CD4-positive, alpha-beta T cell treated with Interleukin-17A for 1 hour (primary cell): Measurements from ENCODE around the gene PLEKHG4B.

Source experiments
- DNase-seq: peaks from one replicate; pipeline ENCODE4 v3.0.0-alpha.2; 2020

The PLEKHG4B gene

DNA sequence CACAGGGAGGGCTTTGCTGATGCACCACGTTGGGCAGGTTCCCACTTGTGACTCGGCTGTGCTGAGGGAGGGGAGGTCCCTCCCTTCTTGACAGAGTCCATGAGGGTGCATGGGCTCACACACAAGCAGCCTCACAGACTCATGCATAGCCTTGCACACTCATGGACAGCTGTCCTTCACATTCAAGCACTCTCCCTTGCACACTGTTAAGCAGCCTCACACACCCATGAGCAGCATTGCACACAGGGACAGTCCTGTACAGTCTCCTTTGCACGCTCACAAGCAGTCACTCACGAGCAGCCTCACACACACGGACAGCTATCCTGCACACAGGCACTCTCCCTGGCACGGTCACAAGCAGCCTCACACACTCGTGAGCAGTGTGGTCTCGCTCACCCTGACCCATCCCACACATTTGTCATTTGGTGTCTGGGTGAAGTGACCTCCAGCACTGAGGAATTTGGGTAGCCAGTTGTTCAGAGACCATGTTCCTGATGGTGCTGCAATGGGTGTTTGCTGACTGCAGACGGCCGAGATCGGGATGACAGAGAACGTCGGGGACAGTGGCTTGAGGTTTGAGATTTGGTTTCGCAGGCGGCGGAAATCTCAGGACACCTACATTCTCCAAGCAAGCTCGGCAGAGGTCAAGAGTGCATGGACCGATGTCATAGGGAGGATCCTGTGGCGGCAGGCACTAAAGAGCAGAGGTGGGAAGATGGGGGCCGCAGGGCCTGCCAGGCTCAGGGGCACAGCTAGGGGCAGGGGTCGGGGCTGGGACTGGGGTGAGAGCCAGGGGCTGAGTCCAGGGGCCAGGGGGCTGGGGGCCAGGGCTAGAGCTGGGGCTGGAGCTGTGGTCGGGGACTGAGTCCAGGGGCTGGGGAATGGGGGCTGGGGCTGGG lies 81.7 kb downstream of the PLEKHG4B start:
- no peak for DNase-seq

GRCh38 chr5:174291-174600 lies 82.3 kb downstream of the PLEKHG4B start:
- DNase-seq, result no peak

- DNase-seq, result no peak
Measured at GRCh38 chr5:174876-175465, 83.0 kb downstream of the PLEKHG4B start.

- DNase-seq, result no peak
Measured at GRCh38 chr5:176296-176823, 84.4 kb downstream of the PLEKHG4B start.

- no peak for DNase-seq
Measured at GRCh38 chr5:178110-178509, 86.1 kb downstream of the PLEKHG4B start.

DNA sequence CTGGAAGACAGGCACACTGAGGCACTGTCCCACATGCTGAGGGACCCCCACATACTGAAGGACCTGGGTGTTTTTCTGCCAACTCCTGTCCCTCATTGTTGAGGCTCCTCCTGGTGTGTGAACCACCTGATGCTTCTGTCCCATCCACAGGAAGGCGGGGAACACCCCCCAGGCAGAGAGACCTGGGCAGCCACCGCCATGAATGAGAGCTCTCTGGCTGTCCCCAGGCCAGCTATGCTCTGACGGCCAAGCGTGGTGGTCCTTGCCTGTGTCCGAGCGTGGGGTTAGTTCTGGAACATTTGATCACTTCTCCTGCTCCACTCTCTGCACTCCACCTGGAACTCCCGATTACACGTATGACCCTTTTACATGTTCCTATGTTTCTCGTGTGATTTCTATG lies 87.4 kb downstream of the PLEKHG4B start:
- no peak for DNase-seq

DNA sequence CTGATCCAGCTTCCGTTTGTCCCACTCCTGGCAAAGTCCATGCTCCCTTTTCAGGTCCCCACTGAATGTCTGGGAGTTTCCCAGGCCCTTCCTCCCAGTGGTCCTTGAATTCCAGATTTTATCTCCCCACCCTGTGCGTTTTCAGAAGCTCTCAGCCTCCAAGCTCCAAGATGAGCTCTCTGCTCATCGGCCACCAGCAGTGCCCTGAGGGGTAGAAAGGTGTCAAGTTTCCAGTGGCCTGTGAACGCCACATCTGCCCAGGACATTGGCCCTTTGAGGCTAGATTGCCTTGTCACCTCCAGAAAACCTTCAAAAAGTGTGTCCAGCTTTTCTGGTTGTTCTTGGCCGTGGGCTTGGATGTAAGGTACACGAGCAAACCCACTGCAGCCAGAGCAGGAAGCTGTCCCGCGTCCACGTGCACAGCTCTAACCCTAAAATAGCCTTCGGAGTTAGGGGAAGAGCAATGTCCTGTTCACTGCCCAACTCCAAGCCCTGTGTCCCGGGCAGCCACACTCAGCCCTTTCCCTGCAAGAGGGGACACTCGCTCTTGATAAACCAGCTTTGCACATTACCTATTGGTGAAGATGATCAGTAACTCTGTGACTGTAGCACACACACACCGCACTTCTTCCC lies 88.4 kb downstream of the PLEKHG4B start:
- no peak for DNase-seq

DNA sequence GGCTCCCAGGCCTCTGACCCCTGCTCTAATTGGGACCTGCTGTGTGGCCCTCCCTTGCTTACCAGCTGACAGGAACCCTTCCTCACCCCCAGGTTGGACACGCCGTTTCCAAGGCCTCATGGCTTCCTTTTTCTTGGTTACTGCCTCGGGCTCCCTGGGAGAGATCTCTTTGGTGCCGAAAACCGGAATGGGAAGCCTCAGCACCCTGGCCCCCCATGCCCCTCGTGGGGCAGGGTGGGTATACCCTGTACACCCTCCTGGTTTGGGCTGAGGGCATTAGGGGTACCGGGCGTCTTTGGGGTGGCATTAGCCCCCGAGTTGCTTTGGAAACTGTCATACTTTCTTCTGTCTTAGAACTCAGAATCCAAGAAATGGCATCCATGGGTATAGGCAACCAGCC lies 89.2 kb downstream of the PLEKHG4B start:
- no peak for DNase-seq

DNA sequence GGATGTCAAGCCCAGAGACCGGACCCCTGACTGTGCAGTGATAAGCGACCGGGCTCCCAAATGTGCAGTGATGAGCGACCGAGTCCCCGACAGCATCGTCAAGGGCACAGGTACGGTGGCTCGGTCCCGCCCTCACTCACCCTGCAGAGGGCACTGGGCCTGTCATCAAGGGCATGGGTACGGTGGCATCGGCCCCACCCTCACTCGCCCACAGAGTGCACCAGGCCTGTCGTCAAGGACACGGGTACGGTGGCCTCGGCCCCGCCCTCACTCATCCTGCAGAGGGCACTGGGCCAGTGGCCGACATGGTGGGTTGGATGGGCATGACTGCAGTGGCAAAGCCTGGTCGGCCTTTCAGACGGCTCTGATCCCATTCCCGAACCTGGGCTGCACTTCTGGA lies 89.6 kb downstream of the PLEKHG4B start:
- no peak for DNase-seq

DNA sequence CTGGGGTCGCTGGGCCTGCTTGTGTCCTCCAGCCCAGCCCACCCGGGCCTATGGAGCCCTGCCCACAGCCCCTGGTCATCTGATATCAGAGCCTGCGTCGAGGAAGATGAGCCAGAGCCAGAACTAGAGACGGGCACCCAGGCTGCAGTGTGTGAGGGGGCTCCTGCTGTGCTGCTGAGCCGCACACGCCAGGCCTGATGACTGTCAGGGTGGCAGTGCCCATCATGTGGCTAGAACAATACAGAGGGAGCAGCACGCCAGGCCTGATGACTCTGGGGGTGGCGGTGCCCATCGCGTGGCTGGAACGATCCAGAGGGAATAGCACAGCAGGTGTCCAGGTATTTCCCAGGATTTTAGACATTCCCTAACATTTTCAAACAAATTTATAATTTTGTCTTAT lies 90.2 kb downstream of the PLEKHG4B start:
- DNase-seq, result no peak

GRCh38 chr5:184471-184870 lies 92.5 kb downstream of the PLEKHG4B start:
- no peak for DNase-seq

DNA sequence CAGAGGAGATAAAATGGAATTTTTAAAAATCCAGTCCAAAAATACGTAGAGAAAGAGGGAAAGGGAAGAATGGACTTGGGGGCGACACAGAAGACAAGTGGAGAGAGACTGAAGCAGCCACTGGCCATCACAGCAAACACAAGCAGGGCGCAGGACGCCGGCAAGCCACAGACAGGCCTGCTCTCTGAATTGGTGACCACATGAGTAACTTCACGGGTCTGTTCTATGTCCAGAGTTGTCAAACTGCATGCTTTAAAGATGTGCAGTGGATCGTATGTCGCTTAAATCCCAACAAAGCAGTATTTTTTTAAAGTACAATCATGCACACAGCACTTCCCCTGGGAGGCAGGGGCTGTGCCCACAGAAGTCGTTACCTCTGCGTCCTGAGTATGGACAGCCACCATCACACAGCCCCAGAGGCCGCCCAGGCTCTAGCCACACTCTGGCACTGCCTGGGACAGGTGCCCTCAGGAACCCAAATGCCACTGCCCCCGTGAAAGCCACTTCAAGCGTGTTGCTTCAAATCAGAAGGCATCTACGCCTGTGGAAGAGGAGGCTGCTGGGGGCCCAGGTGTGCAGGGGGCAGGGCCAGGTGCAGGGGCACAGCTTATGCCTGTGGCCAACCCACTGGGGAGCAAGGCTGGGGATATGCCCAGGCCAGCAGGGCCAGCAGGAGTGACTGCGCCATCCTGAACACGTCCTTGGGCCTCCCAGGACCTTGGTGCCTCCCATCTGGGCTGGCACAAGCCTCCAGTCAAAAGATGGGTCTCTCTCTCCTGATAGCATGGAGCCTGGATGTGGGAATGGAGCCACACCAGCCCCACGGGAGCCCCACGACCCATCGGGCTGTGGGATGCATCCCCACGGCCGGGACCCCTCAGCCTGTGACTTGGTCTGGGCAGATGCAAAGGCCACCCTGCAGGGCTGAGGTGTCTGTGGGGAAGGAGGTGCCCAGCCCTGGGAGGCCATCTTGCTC lies 93.4 kb downstream of the PLEKHG4B start:
- DNase-seq, result no peak

DNA sequence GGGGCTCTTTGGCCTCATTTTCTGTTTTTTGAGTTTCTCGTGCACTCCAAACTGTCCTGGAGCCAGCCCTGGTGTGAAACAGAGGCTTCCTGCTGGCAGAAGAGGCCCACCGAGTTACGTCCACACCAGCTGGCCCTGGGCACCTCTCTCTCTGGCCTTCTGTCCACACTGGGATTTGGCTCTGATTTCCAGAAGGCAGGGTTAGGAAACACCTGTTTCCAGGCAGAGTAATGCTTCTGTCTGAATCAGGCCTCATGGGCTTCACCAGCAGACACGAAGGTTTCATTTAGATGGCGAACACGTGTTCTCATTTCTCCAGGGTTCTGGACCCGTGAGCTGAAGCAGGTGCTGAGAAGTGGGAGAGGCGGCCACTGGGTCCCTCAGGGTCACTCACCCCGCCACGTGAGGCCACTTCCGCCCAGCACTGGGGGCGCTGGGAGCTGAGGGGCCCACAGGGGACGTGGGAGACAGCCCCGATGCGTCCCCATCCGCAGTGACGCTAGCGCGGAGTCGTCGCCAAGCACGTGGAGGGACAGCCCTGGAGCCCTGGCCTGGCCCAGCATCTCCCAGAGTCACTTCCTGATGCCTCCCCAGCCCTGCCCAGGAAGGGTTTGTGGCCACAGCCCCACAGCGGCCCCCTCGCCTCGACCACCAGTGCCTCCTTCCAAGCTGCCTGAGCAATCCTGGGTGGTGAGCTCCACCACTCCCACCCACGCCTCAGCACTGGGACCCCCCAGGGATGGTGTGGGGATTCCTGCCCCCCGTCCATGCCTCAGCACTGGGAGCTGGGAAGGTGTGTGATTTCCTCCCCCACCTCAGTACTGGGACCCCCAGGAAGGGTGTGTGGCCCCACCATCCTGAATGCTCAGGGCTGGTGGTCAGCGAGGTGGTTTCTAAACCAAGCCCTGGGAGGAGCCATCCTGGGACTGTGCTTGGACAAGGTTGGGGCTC lies 94.4 kb downstream of the PLEKHG4B start:
- DNase-seq, result no peak

- DNase-seq, result no peak
Measured at GRCh38 chr5:187042-187431, 95.1 kb downstream of the PLEKHG4B start.

DNA sequence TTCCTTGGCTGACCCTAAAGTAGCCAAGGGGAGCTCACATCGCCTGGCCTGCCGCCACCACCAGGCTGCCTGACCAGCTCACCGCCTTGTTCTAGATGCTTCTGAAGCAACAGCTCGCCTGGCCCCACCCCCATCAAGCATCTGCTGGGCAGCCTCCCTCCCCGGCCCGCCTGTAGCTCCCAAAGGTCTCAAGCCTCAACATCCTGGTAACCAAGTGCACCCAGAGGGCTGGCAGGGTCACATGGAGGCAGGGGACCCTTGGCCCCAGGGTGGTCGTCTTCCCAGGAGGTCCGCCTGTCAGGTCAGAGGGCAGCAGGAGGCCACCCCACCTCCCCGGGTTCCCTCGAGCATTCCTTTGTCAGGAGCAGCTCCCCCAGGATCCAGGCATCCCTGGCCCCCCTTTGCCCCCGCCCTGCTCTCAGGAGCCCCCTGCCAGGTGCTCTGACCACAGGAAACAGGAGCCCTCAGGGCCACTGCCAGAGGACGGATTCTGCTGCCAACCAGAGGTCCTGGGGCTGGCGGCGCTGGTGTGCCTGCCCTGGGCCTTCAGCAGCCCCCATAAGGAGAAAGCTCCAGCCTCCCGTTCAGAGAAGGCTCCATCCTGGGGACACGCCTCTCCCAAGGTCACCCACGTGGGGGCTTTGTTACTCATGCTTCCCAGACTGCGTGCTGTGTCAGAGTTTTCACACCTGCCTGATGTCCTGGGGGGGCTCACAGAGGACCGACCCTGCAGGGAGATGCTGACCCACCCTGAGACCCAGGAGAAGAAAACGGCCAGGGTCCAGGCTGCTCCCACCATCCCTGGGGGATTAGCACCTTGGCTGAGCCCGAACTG lies 95.9 kb downstream of the PLEKHG4B start:
- DNase-seq, result no peak

DNA sequence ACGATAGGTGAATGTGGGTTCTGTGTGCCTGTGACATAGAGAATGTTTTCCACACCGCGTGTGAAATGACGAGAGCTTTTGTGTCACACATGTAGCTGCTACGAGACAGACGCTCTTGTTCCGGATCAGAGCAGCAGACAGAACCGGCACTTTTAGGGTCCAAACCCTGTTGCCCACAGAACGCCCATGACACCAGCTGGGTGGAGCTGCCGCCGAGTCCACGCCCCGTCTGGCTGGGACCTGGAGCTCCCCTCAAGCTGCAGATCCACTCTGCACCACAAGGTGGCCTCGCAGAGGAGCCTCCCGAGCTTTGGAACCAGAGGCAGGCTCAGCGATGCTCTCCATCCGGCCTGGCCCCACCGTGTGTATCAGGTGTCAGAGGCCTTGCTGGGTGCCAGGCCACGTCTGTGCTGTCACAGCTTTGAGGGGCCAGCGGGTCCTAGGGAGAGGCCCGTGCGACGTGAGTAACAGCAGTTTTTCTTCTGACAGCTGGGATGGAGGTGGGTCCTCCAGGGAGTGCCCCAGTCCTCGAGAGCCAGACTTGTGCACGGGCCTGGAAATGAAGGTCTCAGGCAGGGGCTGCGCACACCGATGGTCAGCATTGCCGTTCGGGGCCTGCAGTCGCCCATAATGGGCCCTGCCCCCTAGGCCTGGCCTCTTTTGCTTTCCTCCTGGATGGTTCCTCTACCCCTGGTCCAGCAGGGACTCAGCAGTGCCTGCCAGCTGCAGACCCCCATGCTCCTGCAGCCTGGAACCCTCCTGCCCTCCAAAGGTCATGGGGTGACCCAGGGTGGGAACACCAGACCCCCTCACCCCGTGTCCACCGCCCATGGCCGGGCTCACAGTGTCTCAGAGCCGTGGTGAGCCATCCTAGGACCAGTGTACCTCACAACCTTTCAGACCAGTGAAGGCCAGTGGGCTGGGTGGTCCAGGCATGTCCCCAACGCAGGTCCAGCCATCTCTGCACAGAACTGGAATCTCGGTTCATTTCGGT lies 96.8 kb downstream of the PLEKHG4B start:
- peak; percentile 89 for DNase-seq

GRCh38 chr5:189486-189885 lies 97.5 kb downstream of the PLEKHG4B start:
- DNase-seq, result no peak

- DNase-seq, result no peak
Measured at GRCh38 chr5:189976-190365, 98.0 kb downstream of the PLEKHG4B start.

DNA sequence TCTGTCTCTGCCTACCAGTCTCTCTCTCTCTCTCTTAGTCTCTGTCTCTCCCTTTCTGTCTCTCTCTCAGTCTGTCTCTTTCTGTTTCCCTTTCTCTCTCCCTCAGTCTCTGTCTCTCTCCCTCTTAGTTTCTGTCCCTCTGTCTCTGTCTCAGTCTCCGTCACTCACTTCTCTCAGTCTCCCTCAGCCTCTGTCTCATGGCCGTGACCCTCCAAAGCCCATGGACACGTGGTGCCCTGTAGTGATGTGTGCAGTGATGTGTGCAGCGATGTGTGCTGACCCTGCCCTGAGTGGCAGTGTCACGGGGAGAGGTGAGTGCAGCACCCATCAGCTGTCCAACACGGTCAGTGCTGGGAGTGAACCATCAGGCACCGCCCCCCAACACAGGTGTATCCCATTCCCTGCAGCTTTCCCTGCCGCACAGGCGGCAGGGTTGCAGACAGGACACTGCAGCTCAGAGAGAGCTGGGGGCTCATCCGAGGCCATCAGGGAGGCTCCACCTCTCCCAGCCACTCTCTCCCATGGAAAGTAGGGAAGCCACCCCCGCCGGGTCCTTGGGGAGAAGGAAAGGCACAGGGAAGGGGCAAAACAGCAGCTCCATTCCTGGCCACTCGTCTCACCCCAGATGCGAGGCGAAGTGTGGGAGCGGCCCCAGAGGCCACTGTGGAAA lies 98.5 kb downstream of the PLEKHG4B start:
- no peak for DNase-seq
